C4-2B (cell line): ENCODE measurements around the gene NSMCE4A.

Experiments
- ZFX ChIP-seq: fragments of 450-650 bp; IDR thresholded peaks from 2 replicates; pipeline ENCODE4 v1.6.1; 2017
- TF ChIP-seq, protein P1 (sequence below): fragments of 450-650 bp; conservative IDR thresholded peaks from 2 replicates; pipeline ENCODE4 v1.5.1; 2017; ENCODE audit warnings: mild to moderate bottlenecking

DNA sequence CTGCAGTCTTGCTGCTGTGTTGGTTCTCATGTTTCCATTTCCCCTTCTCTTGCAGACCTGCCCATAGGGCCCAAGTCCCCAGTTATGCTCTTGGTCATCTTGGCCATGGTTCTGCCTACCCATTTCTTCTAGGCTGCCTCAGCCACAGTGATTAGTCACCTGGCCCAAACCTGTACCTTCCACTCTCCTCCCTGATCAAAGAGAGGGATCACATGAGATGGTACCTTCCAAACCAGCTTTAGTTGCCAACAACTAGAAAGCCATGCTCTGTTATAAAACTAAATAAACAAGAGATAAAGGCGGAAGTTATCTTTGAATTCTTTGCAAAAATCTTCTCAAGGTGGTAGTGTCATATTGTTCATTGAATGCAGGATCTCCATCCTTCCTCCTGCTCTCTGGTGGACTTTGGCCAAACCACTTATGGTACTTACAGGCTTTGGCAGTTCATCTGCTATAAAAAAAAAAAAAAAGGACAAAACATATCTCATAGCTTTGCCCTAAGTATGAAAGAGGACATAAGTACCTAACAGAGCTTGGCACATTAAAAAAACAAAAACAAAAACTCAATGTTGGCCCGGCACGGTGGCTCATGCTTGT, 39.7 kb upstream of the NSMCE4A start:
- TF ChIP-seq, protein P1, sequence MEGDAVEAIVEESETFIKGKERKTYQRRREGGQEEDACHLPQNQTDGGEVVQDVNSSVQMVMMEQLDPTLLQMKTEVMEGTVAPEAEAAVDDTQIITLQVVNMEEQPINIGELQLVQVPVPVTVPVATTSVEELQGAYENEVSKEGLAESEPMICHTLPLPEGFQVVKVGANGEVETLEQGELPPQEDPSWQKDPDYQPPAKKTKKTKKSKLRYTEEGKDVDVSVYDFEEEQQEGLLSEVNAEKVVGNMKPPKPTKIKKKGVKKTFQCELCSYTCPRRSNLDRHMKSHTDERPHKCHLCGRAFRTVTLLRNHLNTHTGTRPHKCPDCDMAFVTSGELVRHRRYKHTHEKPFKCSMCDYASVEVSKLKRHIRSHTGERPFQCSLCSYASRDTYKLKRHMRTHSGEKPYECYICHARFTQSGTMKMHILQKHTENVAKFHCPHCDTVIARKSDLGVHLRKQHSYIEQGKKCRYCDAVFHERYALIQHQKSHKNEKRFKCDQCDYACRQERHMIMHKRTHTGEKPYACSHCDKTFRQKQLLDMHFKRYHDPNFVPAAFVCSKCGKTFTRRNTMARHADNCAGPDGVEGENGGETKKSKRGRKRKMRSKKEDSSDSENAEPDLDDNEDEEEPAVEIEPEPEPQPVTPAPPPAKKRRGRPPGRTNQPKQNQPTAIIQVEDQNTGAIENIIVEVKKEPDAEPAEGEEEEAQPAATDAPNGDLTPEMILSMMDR: no peak
- no peak for TF ChIP-seq ZFX
